Activated CD8-positive, alpha-beta memory T cell treated with anti-CD3 and anti-CD28 coated beads, Interleukin-2, amount 50 U/mL, for 24 hours (primary cell): ENCODE data around the gene NUCB2.
"Not testable (repeated sequence)": the region's sequence is repeated elsewhere in the genome, so short reads cannot be mapped to it uniquely, and the experiment has no call there.

ENCODE experiments used
- DNase-seq: peaks from one replicate; pipeline ENCODE4 v3.0.0-alpha.2; 2020; ENCODE audit errors: extremely low read depth

The NUCB2 gene

DNA sequence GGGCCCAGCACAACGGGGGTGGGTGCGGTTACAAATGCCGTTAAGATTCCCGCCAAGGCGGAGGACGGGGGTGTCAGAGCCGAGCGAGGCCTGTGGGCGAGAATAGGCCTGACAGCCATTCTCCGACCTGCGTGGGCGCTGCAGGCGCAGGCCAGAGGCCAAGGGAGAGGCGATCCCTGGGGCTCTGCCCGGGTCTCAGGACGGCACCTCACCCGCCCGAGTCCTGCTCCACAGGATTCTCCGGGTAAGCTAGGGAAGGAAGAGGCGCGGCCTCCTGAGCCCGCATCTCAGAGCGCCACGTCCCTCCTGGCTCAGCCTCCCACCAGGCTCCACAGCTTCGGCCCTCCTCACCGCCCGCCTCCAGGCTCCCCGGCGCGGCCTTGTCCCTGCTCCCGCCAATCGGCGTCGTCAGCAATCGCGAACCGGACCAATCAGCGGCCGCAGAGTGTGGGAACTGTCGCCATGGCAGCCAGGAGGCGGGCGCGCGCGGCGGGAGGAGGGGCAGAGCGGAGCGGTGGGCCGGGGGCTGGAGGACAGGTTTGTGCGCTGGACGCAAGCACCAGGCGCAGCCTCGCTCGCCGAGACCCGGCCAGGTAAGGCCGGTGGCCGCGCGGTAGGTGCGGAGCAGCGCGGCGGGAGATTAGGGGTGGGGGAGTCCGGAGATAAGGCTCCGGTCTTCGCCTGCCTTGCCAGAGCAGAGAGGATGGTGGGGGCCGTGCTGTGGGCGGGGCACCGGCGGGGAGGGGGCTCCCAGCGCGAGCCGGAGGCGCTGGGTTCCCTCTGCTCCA is at the start of gene NUCB2:
NUCB2 (plus strand) TSS at position 504 of the 788 bp plus-strand sequence. CDS start 18,585 bp downstream, outside the sequence.
- peak; percentile 82 for DNase-seq

GRCh38 chr11:17228186-17228925 is 48.2 kb upstream of the NUCB2 start:
- not testable (repeated sequence) for DNase-seq

DNA sequence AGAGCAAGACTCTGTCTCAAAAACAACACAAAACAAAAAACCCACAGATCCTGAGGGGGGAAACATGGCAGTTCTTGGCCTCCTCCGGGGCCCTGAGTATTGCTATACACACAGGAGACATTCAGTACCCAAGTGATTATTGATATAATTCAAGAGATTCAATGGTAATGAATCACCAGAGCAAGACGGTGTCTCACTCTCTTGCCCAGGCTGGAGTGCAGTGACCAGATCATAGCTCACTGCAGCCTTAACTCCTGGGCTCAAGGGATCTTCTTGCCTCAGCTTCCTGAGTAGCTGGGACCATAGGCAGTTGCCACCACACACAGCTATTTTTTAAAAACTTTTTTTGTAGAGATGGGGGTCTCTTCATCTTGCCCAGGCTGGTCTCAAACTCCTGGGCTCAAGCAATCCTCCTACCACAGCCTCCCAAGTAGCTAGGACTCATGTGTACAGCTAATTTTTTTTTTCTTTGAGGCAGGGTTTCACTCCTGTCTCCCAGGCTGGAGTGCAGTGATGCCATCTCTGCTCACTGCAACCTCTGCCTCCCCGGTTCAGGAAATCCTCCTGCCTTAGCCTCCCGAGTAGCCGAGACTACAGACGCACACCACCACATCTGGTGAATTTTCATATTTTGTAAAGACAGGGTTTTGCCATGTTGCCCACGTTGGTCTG is 46.9 kb upstream of the NUCB2 start:
- no peak for DNase-seq

DNA sequence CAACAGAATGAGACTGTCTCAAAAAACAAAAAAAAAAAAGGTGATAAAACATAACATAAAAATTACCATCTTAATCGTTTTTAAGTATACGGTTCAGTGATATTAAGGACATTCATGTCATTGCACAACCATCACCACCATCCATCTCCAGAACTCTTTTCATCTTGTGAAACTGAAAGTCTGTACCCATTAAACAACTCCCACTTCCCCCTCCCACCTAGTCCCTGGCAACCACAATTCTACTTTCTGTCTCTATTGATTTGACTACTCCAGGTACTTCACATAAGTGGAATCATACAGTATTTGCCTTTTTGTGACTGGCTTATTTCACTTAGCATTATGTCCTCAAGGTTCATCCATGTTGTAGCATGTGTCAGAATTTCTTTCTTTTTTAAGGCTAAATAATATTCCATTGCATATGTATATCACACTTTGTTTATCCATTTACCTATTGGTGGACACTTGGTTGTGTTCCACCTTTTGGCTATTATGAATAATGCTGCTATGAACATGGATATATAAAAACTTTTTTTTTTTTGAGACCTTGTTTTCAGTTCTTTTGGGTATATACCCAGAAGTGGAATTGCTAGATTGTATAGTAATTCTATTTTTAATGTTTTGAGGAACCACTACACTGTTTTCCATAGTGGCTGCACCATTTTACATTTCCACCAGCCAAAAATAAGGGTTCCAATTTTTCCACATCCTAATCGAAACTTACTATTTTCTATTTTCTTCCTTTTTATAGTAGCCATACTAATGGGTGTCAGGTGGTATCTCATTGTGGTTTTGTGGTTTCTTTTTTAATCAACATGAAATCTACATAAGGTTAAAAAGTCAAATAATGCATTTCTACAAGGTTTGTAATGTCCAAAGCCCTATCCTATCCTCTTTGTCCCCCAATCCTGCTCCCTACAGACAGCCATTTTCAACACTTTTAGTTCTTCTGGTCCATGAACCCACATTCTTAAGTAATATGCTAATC is 45.4 kb upstream of the NUCB2 start:
- DNase-seq = no peak

DNA sequence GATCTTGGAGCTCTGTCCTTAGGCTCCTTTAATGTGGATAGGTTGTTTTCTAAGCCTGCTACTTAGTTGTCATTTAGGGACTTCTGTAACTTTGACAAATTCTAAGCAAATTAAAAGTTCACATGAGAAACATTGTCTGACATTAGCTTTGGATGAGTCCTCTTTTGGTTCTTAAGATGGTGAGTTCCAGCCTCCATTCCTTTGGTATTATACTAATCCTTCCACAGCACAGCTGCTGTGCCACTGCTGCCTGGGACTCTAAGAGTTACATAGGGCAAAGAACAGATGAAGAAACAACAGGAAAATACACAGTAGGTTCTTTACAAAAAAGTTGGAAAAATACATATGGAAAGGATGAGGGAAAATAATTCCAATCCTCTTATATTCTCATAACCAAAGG is 43.4 kb upstream of the NUCB2 start:
- DNase-seq = no peak

DNA sequence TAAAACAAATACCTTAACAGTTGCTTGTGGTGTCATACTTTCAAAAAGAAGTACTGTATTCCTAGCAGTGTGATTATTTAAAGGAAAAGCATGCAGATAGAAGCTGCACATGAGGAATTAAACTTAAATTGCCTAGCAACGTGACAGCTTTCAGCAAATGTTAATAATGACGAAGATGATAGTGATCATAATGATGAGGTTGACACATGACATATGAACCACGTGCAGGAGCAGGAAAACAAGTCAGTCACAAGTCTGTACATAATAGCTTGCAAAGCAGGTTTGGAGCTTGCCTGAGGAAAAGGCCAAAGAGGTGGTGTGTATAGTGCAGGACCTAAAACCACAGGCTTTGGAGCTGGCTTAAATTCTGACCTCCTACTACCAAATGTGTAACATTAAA is 38.2 kb upstream of the NUCB2 start:
- DNase-seq = no peak

DNA sequence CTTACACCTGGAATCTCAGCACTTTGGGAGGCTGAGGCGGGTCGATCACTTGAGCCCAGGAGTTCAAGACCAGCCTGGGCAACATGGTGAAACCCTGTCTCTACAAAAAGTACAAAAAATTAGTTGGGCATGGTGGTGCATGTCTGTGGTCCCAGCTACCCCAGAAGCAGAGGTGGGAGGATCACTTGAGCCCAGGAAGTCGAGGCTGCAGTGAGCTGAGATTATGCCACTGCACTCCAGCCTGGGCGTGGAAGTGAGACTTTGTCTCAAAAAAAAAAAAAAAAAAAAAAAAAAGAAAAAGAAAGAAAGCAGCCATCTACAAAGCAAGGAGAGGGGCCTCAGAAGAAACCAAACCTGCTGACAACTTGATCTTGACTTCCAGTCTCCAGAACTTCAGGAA is 36.6 kb upstream of the NUCB2 start:
- DNase-seq = not testable (repeated sequence)

DNA sequence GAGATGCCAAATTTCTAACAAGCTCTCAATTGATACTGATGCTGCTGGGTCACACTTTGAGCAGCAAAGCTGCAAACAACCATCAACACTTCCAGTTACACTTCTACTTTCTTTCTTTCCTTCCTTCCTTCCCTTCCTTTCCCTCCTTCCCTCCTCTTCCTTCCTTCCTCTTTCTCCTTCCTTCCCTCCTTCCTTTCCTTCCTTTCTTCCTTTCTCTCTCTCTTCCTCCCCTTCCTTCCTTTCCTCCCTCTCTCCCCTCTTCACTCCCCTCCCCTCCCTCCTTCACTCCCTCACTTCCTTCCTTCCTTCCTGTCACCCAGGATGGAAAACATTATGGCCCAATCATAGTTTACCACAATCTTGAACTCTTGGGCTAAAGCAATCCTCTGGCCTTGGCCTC is 35.8 kb upstream of the NUCB2 start:
- DNase-seq = no peak

GRCh38 chr11:17242954-17243353 is 33.6 kb upstream of the NUCB2 start:
- not testable (repeated sequence) for DNase-seq

GRCh38 chr11:17244046-17244445 is 32.5 kb upstream of the NUCB2 start:
- no peak for DNase-seq

- no peak for DNase-seq
Measured at GRCh38 chr11:17250561-17251350, 25.8 kb upstream of the NUCB2 start.

DNA sequence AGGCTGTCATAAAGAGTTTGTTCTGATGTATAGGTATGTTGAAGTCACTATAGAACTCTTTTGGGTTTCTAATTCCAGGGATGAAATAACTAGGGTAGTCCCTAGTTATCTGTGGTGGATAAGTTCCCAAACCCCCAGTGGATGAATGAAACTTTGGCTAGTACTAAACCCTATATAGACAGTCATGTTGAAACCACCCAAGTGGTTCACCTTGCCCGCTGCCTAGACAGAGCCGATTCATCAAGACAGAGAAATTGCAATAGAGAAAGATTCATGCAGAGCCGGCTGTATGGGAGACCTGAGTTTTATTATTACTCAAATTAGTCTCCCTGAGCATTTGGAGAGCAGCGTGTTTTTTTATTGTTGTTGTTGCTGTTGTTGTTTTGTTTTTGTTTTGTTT is 23.8 kb upstream of the NUCB2 start:
- no peak for DNase-seq

DNA sequence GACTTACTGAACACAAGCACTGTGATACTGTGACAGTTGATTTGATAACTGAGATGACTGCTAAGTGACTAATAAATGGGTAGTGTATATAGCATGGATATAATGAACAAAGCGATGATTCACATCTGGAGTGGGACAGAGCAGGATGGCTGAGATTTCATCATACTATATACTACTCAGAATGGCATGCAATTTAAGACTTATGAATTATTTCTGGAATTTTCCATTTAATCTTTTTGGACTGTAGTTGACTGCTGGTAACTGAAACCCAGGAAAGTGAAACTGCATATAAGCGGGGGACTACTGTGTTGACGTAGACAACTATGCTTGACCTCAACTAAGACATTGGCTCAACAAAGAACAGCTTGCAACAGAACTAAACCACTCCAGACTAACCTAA is 20.0 kb upstream of the NUCB2 start:
- DNase-seq = no peak

- DNase-seq = no peak
Measured at GRCh38 chr11:17257196-17257595, 19.3 kb upstream of the NUCB2 start.

- DNase-seq = no peak
Measured at GRCh38 chr11:17258670-17259069, 17.9 kb upstream of the NUCB2 start.

DNA sequence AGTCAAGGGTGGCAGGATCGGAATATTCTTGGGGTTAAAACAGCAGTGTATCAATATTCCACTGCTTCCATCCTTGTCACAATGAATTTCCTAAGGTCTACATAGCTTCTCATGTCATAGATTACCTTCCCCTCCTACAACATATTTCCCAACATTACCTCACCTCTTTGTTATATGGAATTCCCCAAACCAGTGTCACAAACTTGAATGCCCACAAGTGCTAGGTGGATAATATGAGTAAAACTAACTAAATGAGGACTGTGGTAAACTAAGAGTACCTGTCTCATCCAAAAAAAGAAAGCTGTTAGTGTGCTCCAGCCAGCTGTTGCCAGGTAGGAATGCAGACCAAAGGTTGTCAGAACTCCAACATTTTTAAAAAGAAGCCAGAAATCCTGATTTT is 17.0 kb upstream of the NUCB2 start:
- no peak for DNase-seq

DNA sequence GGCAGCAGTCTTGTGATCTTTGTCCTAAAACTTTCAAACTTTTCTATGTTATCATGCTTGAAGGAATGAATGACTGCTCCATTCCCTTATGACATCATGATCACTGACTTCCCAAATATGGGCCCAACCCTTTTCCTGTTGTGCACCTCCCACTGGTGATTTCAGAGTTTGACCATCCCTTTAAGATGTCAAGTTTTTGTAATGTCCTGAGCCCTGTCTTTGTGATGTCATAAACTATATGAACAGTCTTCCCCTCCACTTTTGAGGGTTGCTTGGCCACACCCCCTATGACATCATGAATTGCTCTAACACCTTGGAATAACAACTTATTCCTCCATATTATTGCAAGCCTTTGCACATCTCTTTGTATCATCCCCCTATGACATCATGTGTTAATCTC is 16.5 kb upstream of the NUCB2 start:
- no peak for DNase-seq

DNA sequence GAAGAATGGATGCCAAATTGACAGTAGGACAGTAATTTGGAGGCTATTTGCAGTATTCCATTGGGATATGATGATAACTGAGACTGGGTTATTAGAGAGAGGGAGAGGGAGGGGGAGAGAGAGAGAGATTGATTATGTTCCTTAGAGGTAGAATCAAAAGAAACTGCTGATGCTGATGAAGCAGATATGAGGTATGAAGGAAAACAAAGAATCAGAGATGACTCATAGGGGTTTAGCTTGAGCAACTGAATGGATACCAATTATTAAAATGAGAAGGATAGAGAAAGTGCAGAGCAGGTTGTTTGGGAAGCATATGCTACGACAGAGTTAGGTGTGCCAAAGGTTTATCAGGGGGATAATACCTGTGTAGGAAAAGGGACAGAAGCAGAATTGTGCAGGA is 12.8 kb upstream of the NUCB2 start:
- DNase-seq = no peak

DNA sequence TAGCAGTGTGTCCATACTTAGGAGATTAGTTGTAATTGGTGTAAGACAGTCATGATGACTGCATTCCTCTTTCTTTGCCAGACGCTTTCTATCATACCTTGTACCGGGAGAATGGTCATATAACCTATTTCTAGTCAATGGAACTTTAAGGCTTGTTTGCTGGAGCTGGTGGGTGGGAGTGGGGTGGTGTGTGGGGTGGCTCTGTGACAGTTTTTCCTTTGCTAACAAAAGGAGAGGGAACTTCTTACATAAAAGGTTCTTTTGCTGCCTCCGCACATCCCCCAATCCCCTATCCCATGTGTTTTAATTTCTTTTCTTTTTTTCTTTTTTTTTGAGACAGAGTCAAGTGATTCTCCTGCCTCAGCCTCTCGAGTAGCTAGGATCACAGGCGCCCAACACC is 9.8 kb upstream of the NUCB2 start:
- DNase-seq = no peak

- no peak for DNase-seq
Measured at GRCh38 chr11:17267576-17267975, 9.0 kb upstream of the NUCB2 start.

GRCh38 chr11:17268500-17268899 is 8.0 kb upstream of the NUCB2 start:
- not testable (repeated sequence) for DNase-seq
